H54 (cell line): ENCODE data around the gene SLC9A6.

ENCODE experiments used
- DNase-seq: peaks from one replicate; pipeline ENCODE4 v3.0.0; 2011; ENCODE audit warnings: low spot score, mixed read lengths; ENCODE audit not compliant: insufficient read length
- FAIRE-seq: peaks from 3 replicates; lab custom pipeline; 2011; peaks lifted over from hg19 to GRCh38; lab: Jason Lieb, UNC
- POLR2A ChIP-seq: IDR thresholded peaks from 2 replicates; pipeline ENCODE4 v1.6.1; 2011; ENCODE audit warnings: low read depth, mild to moderate bottlenecking, low read length

SLC9A6 gene

DNA sequence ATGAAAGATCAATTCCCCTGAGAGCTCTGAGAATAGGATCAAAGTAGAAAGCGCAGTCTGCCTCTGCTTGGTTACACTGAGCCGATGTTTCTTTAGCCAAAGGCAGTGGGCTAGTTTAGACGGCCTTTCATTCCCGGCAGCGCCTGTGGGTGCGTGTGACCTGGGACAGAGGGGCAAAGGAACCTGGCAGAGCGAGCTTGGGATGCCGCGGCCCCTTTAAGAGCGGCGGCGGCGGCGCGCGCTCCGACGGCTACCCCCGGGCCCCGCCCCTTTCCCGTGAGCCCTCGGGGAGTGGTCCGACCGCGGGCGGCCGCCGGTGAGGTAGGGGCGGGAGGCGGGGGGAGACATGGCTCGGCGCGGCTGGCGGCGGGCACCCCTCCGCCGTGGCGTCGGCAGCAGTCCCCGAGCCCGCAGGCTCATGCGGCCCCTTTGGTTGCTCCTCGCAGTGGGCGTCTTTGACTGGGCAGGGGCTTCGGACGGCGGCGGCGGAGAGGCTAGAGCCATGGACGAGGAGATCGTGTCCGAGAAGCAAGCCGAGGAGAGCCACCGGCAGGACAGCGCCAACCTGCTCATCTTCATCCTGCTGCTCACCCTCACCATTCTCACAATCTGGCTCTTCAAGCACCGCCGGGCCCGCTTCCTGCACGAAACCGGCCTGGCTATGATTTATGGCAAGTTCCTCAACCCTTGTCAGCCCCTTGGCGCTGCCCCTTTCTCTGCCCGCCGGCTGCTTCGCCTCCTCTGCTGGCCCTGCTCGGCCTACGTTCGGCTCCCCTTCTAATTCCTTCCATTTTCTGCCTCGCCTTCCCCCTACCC lies at the start of gene SLC9A6:
Gene SLC9A6, plus strand, starts transcription at position 279 of the 816 bp plus-strand sequence. Its CDS starts 224 bp downstream, at position 503.
- no peak for TF ChIP-seq POLR2A
- FAIRE-seq (peak; percentile 20), DNase-seq (peak; percentile 49)

DNA sequence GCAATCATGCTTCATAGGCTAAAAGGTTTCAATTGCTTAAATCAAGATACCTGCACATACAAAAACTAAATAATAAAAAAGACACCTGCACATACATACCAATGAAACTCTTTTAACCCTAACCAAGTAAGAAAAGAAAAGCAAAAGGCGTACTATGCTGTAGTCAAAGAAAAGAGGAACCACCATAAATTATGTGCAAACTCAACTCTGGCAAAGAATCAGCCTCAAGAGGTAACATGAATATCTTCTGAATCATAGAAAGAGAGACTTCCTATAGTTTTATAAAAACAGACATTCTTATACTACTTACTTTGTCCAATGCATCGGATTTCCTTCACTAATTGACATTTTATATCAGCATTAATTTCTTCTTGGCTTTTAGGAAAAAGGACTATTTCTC lies 40.7 kb upstream of the SLC9A6 start:
- DNase-seq (no peak), FAIRE-seq (no peak)
- no peak for TF ChIP-seq POLR2A

DNA sequence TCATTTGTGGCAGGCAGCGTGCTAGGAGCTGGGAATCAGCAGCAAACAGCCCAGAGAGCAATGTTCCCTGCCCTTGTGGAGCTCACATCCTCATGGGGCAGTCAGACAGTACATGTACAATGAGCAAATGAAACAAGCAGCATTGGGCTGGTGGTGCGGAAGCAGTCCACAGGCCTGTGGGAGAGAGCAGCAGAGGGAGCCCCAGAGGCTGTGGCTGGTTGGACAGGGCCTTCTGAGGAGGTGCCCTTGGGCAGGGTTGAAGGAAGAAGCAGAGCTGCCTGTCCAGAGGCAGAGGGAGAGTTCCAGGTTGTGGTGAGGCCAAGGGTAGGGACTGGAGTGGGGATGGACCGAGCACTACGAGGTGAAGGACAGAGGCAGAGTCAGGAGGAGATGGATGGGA lies 33.9 kb upstream of the SLC9A6 start:
- DNase-seq, result no peak
- FAIRE-seq, result no peak
- no peak for TF ChIP-seq POLR2A

DNA sequence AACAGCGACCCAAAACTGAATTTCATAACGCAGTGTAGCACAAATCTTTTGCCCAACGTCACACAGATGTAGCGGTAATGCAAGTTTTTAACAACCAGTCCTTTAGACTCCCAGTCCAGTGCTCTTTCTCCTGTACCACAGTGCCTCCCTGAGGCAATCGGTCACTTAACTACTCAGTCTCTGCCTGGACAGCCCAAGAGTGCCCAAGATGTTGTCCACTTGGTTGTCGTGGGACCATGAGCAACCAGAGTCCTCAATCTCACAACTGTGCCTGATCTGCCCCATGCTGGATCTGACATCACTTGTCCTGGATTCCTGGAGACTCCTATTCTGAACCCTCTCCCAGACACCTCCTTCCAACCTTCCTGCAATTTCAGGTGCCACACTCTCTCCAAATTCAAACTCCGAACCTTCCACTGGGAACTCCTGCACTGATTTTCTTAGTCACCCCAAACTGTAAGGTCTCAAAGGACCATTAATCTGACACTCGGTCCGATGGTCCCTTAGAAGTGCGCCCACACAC lies 12.1 kb upstream of the SLC9A6 start:
- FAIRE-seq, result no peak
- DNase-seq, result peak; percentile 16
- no peak for TF ChIP-seq POLR2A

DNA sequence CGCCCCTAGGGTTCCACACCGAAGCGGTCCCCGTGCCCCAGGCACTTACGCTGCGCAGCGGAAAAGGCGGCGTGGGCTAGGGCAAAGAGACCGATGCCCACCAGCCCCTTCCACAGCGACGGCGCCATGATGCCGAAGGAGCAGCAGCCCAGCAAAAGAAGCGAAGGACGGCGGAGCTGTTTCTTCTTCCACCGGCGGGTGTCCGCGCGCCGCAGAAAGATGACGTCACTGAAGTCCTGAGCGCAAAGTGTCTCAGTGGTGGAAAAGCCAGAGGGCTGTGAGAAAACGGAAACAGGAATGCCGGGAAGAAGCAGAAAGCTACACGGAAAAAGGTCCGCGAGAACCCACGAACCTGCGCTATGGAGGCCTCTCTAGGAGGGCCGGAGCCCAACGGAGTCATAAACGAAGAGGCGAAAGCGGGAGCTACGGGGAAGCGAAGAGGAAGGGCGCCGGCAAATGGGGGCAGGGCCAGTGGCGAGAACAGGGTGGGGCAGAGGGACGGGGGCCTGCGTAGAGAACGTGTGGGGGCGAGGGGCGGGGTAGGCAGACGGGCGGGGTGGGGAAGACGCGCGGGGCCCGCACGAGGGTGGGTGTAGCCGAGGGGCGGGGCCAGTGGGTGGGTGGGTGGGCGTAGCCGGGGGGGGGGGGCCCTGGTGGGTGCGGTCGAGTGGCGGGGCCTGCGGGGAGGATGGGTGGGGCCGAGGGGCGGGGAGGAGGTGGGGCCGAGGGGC lies 11.5 kb upstream of the SLC9A6 start, which contains the start of gene MMGT1:
Gene MMGT1, minus strand, starts transcription at position 441 of the 731 bp plus-strand sequence. Its CDS starts 313 bp downstream, at position 128.
- peak; percentile 60 for TF ChIP-seq POLR2A
- FAIRE-seq, result peak; percentile 82
- DNase-seq, result peak; percentile 59

DNA sequence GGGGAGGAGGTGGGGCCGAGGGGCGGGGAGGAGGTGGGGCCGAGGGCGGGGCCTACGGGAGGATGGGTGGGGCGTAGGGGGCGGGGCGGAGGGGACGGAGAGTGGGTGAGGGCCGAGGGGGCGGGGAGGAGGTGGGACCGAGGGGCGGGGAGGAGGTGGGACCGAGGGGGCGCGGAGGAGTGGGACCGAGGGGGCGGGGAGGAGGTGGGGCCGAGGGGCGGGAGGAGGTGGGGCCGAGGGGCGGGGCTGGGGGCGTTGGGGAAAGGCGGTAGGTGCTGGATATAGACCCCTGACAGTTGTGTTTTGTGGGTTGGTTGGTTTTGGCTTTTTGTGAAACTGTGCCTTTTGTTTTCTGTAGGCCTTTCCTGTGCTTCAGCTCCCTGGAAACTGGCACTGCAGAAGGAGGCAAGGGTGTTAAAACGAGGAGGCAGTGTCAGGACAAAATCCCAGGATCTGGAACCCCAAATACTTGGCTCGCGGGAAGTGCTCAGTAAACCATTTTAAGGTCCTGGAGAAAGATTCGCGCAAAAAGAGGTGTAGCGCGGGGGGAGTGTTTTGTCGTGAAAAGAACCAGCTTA lies 10.9 kb upstream of the SLC9A6 start:
- FAIRE-seq, result no peak
- TF ChIP-seq POLR2A, result no peak
- peak; percentile 28 for DNase-seq

DNA sequence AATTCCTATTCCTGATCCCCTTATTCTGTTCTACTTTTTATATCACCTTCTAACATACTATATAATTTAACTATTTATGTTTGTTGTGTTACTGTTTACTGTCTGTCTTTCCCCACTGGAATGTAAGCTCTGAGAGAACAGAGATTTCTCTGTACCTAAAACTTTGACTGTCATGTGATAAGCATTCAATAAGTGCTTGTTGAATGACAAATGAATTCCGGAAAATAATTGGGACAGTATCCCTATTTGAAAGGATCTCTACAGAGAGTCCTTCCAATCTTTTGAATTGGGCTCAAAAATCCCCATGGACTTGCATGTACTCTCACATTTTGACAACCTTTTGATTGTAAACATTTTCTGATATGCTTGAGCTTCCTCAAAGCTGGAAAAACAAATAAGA lies 9.8 kb upstream of the SLC9A6 start:
- DNase-seq (no peak), FAIRE-seq (no peak)
- no peak for TF ChIP-seq POLR2A

DNA sequence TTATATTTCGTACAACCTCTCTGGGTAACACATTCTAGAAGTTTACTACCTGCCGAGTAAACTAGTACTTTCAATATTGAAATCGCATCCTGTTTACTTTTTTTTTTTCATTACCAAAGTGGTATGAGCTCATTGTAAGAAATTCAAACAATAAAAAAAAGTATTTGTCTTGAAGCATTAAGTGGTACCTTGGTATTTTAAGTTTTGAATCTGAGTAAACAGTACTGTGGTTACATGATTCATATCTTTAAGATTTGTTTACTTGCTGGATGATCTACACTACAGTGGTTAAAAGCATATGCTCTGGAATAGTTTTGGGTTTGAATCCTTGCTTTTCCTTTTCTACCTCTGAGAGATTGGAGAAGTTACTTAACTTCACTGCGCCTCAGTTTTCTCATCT lies 7.6 kb upstream of the SLC9A6 start:
- no peak for TF ChIP-seq POLR2A
- FAIRE-seq (no peak), DNase-seq (peak; percentile 15)

DNA sequence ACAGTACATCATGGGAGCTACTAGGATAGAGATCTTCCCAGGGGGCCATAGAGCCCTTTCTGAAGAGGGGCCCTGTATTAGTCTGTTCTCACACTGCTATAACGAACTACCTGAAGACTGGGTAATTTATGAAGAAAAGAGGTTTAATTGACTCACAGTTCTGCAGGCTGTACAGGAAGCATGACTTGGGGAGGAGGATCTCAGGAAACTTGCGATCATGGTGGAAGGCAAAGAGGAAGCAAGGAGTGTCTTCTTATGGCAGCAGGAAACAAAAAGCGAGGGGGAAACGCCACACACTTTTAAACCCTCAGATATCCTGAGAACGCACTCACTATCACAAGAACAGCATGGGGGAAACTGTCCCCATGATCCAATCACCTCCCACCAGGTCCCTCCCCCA lies 4.2 kb upstream of the SLC9A6 start:
- TF ChIP-seq POLR2A, result no peak
- DNase-seq (no peak), FAIRE-seq (no peak)

DNA sequence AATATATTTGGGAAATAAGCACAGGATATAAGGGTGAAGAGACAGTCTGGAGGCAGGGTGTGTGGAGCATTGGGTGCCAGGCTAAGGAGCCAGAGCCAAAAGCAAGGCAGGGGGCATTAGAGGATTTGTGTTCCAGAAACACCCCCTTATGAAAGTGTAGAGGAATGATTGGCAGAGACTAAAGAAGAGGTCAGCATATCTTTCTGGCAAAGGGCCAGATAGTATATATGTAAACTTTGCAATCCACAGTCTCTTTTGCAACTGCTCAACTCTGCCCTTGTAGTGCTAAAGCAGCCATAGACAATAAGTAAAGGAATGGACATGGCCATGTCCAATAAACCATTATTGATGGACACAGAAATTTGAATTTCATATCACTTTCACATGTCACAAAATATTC lies 3.6 kb upstream of the SLC9A6 start:
- FAIRE-seq (no peak), DNase-seq (no peak)
- TF ChIP-seq POLR2A, result no peak

DNA sequence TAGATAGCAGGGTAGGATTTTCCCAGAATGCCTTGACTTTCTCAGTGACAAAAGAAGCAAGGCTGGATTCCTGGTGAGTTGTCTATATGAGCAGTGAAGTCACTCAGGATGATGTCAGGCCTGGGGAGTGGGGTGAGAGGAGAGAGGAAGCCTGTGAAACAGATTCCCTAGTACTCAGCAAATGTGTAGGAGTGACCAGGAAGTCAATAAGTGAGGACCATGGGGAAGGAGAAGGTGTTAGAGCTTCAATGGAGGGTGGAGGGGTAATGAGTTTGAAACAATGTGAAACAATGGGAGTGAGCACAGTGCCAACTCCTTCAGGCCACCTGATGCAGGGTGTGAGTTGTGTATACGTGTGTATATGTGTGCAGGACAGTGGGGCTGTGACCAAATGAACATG lies 2.4 kb upstream of the SLC9A6 start:
- FAIRE-seq (no peak), DNase-seq (no peak)
- no peak for TF ChIP-seq POLR2A

DNA sequence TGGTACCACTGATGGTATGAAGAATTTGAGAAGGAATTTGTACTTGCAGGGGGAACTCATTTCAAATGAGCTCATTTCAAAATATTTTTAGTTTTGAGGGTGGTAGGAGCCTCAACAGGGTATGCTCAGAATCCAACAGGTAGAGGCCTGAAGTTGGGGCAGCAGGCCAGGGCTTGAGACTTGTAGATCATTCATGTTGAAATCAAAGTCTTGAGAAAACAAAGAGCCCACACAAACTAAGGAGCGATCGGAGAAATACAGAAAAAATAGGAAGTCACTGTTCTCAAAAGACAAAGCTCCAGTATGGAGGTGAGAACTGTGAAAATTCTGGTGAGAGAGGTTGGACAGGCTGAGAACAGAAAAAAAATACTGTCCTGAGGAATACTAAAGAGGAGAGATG lies 979 bp upstream of the SLC9A6 start:
- DNase-seq (no peak), FAIRE-seq (no peak)
- no peak for TF ChIP-seq POLR2A

DNA sequence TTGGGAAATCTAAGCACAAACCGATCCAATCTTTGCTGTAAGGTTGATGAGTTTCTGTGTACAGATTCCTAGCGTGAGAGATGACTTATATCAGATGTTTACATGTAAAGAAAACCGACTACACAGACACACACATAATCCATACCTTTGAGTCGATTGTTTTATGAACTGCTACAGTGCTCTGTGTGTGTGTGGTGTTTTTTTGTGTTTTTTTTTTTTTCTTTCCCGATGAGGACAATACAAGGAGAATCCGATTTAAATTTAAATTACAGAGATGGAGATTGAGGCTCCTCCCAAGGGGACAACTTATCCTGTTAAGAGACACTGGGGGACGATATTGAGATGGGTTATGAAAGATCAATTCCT lies 461 bp upstream of the SLC9A6 start:
- DNase-seq, result no peak
- no peak for FAIRE-seq

DNA sequence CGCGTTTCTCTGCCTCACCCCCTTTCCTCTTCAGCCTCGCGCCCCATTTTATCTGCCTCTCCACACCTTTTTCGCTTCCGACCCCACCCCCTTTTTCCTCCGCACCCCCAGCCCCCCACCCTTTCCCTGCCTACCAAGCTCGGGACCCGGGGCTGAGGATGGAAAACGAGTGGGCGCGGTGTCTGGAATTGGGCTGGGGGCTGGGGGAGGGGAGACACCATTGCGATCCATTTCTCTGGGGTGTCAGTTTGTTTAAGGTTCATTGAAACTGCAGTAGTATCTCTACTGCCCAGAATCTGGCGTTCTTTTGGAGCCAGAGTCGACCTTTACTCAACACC lies 707 bp downstream of the SLC9A6 start:
- DNase-seq, result no peak
- no peak for TF ChIP-seq POLR2A
- no peak for FAIRE-seq

More for the DNA sequence above, 461 bp upstream of the SLC9A6 start:
- no peak for TF ChIP-seq POLR2A
